ENCODE results near the gene ALKBH8.

Gene ALKBH8

GRCh38 chr11:107561688-107562087 lies 3.8 kb downstream of the ALKBH8 start:
- DNase-seq (ENCODE audit: extremely low read depth, insufficient read length): no peak

GRCh38 chr11:107550304-107550703 lies 15.2 kb downstream of the ALKBH8 start:
- no peak overlapping the region for H3K4me3 ChIP-seq (replicated peaks; ENCODE audit: low read depth, low read length)
- H3K36me3 ChIP-seq (ENCODE audit: control insufficient read depth, insufficient read depth, low read length): peaks cover 3% of the 10 kb centered on the region
- no peak for DNase-seq (ENCODE audit: extremely low read depth, insufficient read length)
- H3K27me3 ChIP-seq (replicated peaks; ENCODE audit: control insufficient read depth, insufficient read depth, low read length): no peaks in the 10 kb centered on the region
- TF ChIP-seq CTCF (IDR thresholded peaks at IDR 0.05; ENCODE audit: insufficient read depth, low read length, poor library complexity, severe bottlenecking): no peak

More at GRCh38 chr11:107561688-107562087, 3.8 kb downstream of the ALKBH8 start:
- Histone ChIP-seq H3K4me3 (replicated peaks; ENCODE audit: low read depth, low read length) (no peak overlapping the region), H3K27me3 (replicated peaks; ENCODE audit: control insufficient read depth, insufficient read depth, low read length) (no peaks in the 10 kb centered on the region), H3K36me3 (ENCODE audit: control insufficient read depth, insufficient read depth, low read length) (no peaks in the 10 kb centered on the region)
- no peak for TF ChIP-seq CTCF (IDR thresholded peaks at IDR 0.05; ENCODE audit: insufficient read depth, low read length, poor library complexity, severe bottlenecking)

GRCh38 chr11:107549954-107550285 lies 15.6 kb downstream of the ALKBH8 start:
- H3K27me3 ChIP-seq (replicated peaks; ENCODE audit: control insufficient read depth, insufficient read depth, low read length): no peaks in the 10 kb centered on the region
- H3K36me3 ChIP-seq (ENCODE audit: control insufficient read depth, insufficient read depth, low read length): peaks cover 3% of the 10 kb centered on the region
- TF ChIP-seq CTCF (IDR thresholded peaks at IDR 0.05; ENCODE audit: insufficient read depth, low read length, poor library complexity, severe bottlenecking): no peak

GRCh38 chr11:107549253-107549953 lies 16.1 kb downstream of the ALKBH8 start:
- TF ChIP-seq CTCF (IDR thresholded peaks at IDR 0.05; ENCODE audit: insufficient read depth, low read length, poor library complexity, severe bottlenecking): peak; percentile 80
- peak; percentile 12 for DNase-seq (ENCODE audit: extremely low read depth, insufficient read length)
- Histone ChIP-seq H3K36me3 (ENCODE audit: control insufficient read depth, insufficient read depth, low read length) (peaks cover 3% of the 10 kb centered on the region), H3K4me3 (replicated peaks; ENCODE audit: low read depth, low read length) (no peak overlapping the region), H3K27me3 (replicated peaks; ENCODE audit: control insufficient read depth, insufficient read depth, low read length) (no peaks in the 10 kb centered on the region)

More at GRCh38 chr11:107549954-107550285, 15.6 kb downstream of the ALKBH8 start:
- no peak for DNase-seq (ENCODE audit: extremely low read depth, insufficient read length)
- no peak overlapping the region for H3K4me3 ChIP-seq (replicated peaks; ENCODE audit: low read depth, low read length)

- no peak for TF ChIP-seq CTCF (IDR thresholded peaks at IDR 0.05; ENCODE audit: insufficient read depth, low read length, poor library complexity, severe bottlenecking)
- DNase-seq (ENCODE audit: extremely low read depth, insufficient read length): no peak
- no peaks in the 10 kb centered on the region for H3K27me3 ChIP-seq (replicated peaks; ENCODE audit: control insufficient read depth, insufficient read depth, low read length)
- peaks cover 3% of the 10 kb centered on the region for H3K36me3 ChIP-seq (ENCODE audit: control insufficient read depth, insufficient read depth, low read length)
- no peak overlapping the region for H3K4me3 ChIP-seq (replicated peaks; ENCODE audit: low read depth, low read length)
Observed at GRCh38 chr11:107547961-107548360, 17.6 kb downstream of the ALKBH8 start.
